ENCODE results near the gene TSPOAP1.

TSPOAP1 gene

DNA sequence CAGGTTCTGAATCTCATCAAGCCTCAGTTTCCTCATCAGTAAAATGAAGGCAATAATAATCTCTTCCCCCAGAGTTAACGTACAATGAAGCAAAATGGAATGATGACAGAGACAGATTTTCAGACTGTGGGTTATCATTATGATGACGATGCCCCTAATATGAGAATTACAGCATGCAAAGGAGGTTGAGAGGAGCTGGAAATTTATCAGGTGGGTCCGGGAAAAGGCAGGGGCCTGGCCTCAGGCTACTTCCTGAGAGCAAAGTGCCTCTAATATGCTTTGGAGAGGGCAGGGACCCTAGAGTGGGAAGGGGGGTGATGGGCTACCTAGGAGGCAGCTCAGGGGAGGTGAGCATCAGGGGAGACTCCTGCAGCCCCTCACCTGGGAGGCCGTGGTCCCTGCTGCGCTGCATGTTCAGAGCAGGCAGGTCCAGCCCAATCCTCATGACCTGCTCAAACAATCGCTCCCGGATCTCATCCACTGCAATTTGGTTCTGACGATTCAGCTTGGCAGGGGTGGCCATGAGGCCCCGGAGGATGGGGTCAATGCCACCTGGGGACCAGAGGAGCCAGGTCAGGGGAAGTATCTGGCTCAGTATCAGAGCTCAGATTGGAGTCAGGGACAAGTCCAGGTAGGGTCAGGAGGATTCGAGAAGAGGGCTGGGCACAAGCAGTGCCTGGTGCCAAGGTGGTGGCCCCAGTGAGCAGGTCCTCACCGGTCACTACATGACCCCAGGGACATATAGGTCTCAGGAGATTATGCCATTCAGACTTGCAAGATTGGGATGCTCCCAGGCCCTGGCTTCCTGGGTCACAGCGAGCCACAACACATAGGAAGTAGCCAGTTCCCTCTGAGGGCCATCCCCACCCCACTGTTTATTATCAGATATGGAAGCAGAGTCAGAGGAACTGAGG, 56.0 kb downstream of the TSPOAP1 start:
- no peak for DNase-seq

DNA sequence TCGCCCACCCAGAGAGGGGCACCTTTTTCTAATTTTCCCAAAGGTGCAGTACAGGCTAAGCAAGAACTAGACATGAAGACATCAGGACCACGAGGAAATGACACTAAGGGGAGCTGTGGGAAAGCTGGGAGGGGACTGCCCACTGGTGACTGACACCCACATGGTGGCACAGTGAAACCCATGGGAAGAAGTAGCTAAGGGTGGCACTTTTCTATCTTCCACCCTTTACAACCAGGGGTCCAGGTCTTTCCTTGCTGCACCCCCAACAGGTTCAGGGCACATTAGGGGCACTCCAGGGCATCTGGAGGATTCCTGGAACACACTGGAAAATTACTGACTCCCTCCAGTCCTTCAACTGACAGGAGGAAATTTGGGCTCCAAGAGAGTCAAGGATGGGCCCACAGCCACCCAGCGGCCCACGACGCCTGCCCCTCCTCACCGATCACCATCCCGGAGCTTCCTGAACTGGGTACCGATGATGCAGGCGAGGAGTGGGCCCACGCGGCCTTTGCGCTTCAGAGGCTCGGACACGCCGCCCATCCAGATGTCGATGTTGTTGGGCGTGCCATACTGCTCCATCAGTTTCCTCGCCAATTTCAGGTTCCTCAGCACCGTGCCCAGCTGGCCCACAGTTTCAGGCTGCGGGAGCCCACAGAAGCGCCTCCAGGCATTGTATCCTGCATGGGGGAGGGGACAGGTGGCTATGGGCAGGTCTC, 57.2 kb downstream of the TSPOAP1 start:
- no peak for DNase-seq

DNA sequence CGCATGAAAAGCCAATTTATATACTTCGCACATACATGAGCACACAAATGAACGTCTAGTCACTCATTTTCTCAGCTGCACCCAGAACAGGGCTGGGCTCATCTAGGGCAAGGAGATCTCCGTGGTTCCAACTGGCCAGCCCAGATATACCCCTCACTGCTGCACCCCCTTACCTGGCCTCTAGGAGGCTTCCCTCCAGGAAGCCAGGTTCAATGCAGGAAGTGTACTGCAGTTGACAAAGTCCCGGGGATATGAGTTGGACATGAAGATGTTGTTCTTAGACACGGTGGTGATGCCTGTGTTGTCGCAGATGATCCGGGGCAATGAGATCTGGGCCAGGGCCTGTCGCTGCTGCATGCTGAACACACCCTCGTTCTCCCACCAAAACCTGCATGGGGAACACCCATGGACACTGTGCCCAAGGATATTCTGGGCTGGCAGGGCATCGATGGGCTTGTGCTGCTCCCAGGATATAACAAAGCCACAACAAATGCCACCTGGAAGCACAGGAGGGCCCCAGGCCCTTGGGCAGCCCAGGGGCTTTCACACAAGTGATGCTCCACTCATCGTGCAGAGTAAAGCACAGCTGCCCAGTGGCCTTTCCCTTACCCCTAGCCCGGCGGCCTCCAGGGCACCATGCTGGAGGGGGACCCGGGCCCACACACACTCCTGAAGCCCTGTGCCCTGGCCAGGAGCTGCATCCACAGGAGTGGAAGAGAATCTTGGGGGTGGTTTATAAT, 57.9 kb downstream of the TSPOAP1 start:
- no peak for DNase-seq

DNA sequence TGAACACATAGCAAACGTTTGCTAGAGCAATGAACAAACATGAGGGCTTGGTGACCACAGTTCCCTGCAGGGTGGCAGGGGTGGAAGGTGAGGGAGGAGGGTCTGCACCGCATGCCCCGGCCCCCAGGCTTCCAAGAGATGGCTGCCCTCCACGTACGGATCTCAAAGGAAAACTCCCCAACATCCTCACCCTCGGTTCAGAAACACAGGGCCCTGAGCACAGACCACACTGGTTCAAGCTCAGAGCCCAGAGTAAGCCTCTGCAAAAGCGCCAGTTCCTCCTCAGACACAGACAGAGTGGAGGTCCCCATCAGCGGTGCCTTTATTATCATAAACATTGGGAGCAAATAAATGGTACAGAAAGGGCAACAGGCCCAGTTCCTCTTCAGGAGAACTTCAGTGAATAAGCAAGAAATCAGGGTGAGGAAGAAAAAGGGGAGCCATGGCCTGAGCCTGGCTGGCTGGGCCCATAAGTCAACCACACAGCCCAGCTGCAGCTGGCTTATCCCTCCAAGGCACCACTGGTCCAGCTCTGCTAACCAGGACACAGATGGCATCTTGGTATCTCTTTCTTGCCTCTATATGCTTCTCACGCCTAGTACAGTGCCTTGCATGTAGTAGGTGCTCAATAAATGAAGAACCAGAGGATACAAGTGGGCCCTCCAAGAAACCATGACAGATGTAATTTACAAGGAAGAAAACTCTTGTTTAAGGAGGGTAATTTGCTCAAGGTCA, 58.9 kb downstream of the TSPOAP1 start:
- DNase-seq: no peak

GRCh38 chr17:58268774-58269556, 59.6 kb downstream of the TSPOAP1 start:
- DNase-seq: no peak

- no peak for DNase-seq
Observed at GRCh38 chr17:58268326-58268725, 60.3 kb downstream of the TSPOAP1 start.

- no peak for DNase-seq
Observed at GRCh38 chr17:58267347-58268324, 61.0 kb downstream of the TSPOAP1 start.

DNA sequence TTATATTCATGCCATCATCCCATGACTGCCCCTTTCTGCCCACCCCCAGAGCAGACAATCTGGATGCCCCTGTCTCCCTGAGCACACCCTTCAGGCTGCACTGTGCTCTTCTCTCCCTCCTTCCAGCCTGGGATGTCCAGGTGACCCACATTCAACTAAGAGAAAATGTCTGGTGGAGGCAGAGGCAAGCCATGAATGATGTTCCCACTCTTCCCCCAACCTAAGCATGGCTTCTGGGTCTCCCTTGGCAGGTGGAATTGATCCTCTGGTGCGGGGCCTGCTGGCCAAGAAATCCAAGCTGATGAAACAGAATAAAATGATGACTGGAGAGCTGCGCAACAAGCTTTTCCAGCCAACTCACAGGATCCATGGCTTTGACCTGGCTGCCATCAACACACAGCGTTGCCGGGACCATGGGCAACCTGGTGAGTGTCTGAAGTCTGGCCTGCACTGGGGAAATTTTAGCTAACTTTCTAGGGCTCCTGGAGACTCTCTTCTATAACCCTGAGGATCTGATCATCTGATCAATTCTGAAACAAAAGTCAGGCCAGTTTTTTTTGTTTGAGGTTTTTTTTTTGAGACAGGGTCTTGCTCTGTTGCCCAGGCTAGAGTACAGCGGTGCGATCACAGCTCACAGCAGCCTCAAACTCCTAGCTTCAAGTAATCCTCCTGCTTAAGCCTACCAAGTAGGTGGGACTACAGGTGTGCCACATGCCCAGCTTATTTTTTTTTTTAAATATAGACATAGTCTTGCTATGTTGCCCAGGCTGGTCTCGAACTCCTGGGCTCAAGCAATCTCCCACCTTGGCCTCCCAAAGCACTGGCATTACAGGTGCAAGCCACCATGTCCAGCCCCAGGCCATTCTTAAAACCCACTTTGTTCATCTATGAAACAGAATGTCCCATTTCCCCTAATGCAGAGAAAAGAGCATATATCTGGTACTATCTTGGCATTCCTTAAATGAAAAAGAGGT, 62.4 kb downstream of the TSPOAP1 start:
- no peak for DNase-seq

- DNase-seq: no peak
Observed at GRCh38 chr17:58265271-58265670, 63.3 kb downstream of the TSPOAP1 start.

DNA sequence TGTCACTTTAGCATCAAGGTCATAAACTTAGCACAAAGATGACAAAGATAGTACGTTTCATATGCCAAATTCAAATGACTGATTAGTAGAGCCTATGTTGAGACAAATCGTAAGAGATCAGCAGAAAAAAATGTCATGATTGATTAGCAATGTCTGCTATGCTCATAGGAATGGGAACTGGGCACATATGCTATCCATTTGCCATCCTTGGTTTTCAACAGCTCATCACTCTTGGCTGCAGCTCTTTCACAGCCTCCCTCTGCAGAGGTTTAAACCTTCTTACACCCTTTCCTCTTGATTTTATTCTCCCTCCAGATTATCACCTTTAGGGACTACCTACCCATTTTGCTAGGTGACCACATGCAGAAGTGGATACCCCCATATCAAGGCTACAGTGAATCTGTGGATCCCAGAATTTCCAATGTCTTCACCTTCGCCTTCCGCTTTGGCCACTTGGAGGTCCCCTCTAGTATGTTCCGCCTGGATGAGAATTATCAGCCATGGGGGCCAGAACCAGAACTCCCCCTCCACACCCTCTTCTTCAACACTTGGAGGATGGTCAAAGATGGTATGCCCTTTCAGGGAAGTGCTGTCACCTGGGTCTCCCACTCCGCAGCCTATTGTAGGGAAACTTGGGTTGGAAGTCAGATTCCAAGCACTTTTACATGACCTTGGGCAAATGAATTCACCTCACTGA, 64.0 kb downstream of the TSPOAP1 start:
- no peak for DNase-seq

GRCh38 chr17:58263773-58264172, 64.8 kb downstream of the TSPOAP1 start:
- DNase-seq: no peak

- DNase-seq: no peak
Observed at GRCh38 chr17:58262149-58262548, 66.4 kb downstream of the TSPOAP1 start.

DNA sequence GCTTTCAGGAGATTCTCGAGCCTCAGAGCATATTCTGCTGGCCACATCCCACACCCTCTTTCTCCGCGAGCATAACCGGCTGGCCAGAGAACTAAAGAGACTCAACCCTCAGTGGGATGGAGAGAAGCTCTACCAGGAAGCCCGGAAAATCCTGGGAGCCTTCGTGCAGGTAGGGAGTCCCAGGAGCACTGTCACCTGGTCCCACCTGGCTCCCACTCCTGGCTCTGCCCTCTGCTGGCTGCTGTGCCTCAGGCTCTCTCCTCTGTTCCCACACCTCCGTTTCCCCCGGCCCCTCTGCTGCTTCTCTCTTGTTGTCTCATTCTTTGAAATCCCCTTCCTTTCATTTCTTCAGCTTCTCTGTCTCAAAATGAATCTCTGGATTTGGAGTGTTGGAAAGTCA, 73.8 kb downstream of the TSPOAP1 start:
- DNase-seq: no peak

DNA sequence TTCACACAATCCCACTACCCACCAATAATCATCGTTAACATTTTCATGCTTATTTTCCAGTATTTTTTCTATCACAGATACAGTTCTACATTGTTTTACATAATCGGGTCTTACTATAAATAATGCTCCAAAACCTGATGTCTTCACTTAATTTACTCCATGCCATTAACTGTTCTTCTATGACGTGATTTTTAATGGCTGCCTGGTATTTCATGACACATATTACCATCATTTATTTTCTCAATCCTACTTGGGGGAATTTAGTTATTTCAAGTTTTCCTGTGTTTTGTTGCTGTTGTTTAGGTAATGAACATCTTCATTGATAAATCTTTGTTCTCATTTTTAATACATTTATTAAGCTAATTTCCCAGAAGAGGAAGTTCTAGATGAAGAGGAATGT, 75.5 kb downstream of the TSPOAP1 start:
- no peak for DNase-seq

DNA sequence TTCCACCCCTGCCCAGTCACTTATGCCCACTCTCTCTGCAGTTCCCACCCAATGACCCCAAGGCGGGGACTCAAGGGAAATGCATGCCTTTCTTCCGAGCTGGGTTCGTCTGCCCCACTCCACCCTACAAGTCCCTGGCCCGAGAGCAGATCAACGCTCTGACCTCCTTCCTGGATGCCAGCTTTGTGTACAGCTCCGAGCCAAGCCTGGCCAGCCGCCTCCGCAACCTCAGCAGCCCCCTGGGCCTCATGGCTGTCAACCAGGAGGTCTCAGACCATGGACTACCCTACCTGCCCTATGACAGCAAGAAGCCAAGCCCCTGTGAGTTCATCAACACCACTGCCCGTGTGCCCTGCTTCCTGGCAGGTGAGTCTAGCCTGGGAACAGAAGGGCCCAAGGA, 76.5 kb downstream of the TSPOAP1 start:
- no peak for DNase-seq

All from retina (tissue), 1 donor.